HG03457 (cell line): ENCODE data around the gene EIF4E.
A peak's percentile ranks its signal among the peaks of the same experiment; 100 is the strongest.

Source experiments
- ATAC-seq: cut with Tn5 transposase; IDR thresholded peaks from one replicate; pipeline ENCODE4 v1.9.1; 2021; ENCODE audit warnings: moderate number of reproducible peaks; ENCODE audit not compliant: unreplicated experiment

The EIF4E gene, protein sequence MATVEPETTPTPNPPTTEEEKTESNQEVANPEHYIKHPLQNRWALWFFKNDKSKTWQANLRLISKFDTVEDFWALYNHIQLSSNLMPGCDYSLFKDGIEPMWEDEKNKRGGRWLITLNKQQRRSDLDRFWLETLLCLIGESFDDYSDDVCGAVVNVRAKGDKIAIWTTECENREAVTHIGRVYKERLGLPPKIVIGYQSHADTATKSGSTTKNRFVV

DNA sequence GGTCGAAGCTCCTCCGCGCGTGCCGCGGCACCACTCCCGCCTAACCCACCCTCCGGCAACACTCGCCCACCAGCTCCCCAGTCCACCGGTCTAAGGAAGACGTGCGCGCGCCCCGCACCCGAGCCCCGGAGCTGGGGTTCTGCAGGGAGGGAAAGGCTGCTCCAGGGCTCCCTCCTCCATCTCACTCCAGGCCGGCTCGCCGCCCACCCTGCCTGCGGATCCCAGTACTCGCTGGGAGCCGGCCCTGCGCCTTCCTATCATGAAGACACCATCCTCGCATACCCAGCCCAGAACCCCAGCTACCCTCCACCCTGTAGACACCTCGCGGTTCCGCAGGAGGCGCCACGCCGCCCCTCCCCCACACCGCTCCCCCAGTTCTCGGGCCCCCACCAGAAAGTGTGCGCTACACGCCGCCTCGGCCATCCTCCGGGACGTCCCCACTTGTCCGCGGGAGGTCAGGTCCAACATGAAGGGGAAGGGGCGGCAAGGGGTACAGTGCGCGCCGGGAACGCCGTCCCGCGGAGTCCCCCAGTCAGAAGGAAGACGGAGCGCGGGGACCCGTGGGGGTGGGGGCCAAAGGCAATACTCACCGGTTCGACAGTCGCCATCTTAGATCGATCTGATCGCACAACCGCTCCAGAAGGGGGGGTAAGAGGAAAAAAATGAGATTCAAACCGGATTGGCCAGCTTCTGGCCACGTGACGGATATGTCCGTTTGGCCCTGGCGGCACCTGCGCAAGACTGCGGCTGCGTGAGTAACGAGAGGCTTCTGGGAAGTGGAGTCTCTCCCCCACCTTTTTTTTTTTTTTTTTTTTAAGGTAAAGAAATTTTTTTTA, at the start of gene EIF4E:
TSS of gene EIF4E (minus strand) at position 629 of the 836 bp plus-strand sequence. CDS start at position 608, 21 bp downstream.
- peak; percentile 59 for ATAC-seq

- no peak for ATAC-seq
Observed at GRCh38 chr4:98977557-98977956, 48.6 kb upstream of the EIF4E start.

DNA sequence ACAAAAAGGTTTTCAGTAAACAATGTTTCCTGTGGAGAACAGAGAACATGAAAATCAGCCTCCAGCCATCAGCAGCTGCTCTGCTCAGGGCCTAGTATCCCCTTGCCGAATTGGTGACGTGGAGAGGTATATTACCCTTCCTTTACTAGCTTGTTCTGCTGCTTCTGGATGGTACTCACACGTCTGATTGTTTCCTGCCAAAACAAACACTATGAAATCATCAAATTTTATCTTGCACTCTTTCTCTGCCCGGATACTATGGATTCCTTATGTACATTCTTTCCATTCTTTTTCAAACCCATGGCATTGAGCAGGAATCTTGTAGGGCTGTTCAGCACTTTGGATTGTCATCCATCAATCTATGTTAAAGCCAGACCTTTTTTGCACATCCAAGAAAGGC, 47.8 kb upstream of the EIF4E start:
- no peak for ATAC-seq

GRCh38 chr4:98969878-98970785, 41.2 kb upstream of the EIF4E start:
- ATAC-seq: no peak

DNA sequence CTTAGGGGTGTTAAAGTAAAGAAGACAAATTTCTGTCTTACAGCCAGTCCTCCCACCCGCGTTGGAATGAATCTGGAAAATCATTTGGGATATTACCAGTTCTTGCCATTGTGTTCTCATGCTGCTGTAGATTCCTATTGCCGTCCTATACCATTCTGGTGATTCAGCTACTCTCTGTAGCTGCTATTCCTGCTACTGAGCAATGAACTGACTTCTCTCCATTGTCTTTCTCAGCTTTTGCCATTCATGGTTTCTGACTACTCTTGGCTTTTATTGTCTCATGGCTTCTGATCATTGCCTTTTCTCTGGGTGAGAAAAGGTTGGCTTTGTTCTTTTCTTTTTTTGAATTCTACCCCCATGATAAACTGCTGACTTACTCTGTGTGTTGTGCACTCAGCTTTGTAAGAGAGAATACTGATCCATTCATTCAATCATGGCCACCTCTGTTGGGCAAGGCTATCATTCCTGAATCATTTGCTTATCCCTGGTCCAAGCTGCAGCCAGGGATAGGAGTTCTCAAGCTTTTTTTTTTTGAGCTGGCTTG, 38.9 kb upstream of the EIF4E start:
- ATAC-seq: no peak

- no peak for ATAC-seq
Observed at GRCh38 chr4:98966926-98967325, 38.0 kb upstream of the EIF4E start.

DNA sequence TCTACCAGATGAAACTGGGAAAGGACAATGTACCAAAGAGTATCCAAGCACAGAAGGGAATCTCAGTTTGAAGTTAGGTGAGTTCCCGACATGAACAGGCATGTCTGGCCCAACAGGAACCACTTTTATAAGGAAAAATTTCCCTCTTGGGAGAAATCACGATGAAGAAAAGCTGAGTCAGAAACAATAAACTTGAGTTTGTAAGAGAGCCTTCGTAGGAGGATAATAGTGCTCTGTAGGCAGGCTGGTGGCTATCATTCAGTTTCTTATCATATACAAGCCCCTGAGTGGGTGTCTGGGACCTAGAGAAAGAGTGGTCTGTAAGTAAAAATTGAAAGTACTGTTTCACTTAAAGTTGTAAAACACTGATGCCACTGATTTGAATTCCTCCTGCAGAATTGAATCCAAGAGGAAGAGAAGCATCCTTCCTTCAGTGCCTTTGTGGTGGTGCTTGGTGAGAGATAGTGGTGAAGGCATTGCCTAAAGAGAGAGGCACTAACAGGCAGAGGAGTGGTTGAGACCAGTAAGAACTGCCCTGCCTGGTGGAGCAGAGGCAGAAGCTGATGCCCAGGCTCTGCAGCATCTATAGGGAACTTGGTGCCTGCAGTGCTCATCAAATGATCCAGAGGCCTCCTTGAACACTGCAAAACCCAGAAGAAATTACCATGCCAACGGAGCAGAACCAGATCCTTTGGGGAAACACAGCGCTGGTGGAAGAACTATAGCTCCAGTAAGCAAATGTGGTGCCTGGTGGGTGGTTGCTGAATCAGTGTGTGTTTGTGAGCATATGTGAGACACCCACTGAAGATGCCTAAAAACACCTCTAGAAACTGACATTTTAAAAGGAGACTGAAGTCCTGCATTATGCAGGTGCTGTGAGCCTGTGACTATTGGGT, 34.9 kb upstream of the EIF4E start:
- ATAC-seq: no peak

- no peak for ATAC-seq
Observed at GRCh38 chr4:98961770-98962169, 32.8 kb upstream of the EIF4E start.

- ATAC-seq: no peak
Observed at GRCh38 chr4:98959411-98959810, 30.5 kb upstream of the EIF4E start.

- ATAC-seq: no peak
Observed at GRCh38 chr4:98958065-98958464, 29.1 kb upstream of the EIF4E start.

DNA sequence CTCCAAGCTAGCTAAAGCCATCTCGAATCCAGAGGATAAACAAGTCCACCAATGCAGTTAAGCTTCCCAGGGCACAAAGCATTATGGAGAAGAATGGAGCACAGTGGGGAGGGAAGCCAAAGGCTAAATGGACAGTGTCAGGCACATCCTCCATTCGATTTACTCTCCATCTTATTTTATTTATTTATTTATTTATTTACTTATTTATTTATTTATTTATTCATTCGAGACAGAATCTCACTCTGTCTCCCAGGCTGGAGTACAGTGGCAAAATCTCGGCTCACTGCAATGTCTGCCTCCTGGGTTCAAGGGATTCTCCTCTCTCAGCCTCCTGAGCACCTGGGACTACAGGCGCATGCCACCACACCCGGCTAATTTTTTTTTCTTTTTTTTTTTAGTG, 26.3 kb upstream of the EIF4E start:
- no peak for ATAC-seq

GRCh38 chr4:98951710-98952109, 22.8 kb upstream of the EIF4E start:
- ATAC-seq: no peak

DNA sequence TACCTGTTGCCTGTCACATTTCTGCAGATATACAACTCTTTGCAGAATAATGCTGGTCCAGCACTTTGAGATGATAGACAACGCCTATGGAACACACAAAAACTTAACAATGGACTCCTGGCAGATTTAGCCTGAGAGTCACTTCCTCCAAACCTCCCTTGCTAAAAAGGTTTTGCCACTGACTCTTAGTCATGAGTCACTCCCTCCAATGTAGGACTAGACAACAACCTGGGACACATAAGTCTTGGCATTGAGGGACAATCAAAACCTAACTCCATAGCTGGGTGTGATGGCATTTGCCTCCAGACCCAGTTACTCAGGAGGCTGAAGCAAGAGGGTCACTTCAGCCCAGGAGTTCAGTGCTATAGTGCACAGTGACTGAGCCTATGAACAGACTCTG, 22.0 kb upstream of the EIF4E start:
- no peak for ATAC-seq

GRCh38 chr4:98946359-98946758, 17.4 kb upstream of the EIF4E start:
- no peak for ATAC-seq

DNA sequence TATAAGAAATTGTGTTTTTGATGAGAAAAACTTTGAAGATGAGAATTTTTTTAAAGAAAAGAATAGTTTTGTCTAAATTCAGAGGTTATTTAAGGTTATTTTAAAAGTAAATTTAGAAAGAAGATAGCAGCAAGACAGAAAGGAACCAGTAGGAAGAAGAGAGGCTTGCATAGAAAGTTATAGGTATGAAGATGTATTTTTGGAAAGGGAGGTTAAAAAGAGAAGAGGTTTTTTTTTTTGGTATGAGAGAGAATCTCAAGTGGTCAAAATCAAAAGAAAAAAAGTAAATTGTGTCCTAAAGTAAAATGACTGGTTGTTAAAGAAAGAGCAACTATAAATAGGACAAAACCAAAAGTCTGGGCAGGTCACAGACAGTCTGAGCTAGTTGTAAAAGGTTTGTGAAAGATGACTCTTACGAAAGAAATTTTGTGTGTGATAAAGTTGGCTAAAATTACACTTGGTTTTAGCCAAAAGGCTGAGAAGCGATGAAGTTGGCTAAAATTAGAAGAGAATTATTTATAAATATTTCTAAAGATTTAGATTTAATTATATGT, 16.4 kb upstream of the EIF4E start:
- no peak for ATAC-seq

DNA sequence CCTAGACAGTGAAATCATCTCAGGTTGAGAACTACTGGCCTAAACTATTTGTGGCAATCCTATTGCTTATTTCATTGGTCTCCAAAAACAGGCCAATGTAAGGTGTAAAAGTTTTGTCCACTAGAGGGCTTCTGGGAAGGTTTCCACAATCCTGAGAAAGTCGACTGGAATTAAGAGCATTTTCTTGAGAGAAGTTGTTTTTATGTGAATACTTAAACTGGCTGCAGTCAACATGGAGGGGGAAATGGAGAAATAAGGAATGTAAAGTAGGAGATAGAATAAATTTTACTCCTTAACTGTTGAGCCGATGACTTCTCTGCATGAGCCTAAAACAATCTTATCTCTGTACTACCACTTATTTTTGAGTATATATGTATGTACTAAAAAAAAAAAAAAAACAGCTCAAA, 11.0 kb upstream of the EIF4E start:
- ATAC-seq: no peak

GRCh38 chr4:98939438-98939837, 10.5 kb upstream of the EIF4E start:
- no peak for ATAC-seq

DNA sequence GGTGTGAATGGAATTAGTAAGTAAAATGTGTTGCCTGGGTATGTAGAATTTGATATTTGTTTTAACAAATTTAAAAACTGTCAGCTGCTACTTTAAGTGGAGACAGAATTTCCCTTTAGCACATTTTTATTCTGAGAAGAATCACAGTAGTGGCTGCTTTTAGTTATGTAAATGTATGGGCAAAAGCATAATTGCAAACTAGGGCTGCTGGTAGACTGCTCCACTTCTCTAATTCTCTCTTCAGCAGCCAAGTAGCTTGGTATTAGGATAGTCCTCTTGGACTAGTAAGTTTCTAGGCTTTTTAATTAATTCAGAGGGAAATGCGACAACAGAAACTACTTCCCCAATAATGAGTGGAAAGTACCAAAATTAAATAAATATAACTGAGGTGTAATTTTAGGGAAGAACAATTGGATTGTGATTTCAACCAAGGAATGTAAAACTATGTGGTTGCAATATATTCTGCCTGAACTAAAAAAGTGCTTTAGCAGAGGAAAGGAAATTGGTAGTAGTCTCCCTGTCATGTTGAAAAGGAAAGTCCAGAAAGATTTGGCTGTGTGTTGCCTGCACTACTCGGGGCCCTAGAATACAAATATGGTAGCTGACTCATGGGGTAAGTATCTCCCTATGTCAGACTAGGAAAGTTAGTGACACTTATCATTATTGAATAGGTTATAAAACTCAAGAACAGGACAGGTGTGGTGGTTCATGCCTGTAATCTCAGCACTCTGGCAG, 9.2 kb upstream of the EIF4E start:
- ATAC-seq: no peak

DNA sequence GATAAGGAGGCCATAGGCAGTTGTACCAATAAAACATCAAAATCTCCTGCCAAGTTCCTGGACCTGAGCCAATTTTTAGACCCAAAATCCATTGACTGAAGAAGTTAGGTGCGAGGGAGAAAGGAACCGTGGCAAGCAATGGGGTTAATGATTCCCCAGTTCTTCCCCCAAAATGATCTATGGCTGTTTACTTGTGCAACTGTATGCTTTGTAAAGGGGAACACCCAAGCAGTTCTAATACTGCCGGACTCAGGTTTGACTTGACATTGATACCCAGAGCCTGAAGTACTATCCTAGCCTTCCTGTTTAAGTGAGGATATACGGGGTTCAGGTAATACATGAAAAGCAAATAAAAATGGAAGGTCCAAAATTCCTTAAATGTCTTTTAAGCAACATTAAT, 6.7 kb upstream of the EIF4E start:
- no peak for ATAC-seq
